GM21360 (cell line): ENCODE measurements around the gene CCSER1.
"Not testable (repeated sequence)": the region's sequence is repeated elsewhere in the genome, so short reads cannot be mapped to it uniquely, and the experiment has no call there.

ENCODE experiments used
- ATAC-seq: cut with Tn5 transposase; IDR thresholded peaks from one replicate; pipeline ENCODE4 v1.9.1; 2021; ENCODE audit warnings: mild to moderate bottlenecking, moderate library complexity; ENCODE audit not compliant: unreplicated experiment

The CCSER1 gene

DNA sequence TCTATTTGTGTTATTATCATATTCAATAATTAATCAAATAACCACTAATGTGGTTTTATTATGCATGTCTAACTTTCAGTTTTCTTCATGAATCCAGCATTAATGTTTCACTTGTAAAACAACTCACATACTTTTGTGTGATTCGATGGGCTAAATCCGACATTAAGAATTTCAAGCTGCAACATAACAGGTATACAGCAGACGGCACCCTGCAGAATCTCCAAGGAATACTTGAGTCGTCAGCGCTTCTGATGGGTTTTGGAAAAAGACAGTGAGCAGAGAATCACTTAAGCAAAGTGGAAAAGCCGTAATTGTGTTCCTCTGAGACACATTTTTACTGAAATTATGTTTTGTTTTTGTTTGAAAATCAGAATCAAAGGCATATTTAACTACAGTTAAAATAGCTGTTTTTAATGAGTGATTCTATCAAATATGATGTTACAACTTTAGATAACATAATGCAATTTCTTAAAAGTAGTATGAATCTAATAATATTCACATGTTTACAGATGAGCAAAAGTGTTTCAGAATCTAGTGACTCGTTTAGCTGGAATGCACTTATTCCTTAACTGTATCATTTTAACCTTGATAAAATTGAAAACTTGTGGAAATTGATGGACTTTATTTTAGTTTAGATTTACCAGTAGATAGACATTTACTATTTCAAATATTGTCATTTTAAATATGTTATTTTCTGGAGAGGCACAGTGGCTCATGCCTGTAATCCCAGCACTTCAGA, 514.8 kb downstream of the CCSER1 start:
- ATAC-seq: no peak

DNA sequence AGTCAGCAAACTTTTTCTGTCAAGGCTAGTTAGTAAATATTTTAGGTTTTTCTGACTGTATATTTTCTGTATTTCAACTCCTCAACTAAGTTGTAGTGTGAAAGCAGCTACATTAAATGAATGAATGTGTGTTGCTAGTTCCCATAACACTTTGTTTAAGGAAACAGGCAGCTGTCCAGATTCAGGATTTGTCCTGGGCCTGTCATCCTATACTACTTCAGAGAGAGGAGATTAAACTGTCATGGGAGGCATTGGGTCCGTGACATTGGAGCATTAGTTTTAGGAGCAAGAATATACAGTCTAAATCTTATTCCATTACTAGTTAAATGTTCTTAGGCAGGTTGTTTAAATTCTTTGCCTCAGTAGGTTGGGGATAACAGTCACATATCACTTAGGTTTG, 516.0 kb downstream of the CCSER1 start:
- no peak for ATAC-seq

DNA sequence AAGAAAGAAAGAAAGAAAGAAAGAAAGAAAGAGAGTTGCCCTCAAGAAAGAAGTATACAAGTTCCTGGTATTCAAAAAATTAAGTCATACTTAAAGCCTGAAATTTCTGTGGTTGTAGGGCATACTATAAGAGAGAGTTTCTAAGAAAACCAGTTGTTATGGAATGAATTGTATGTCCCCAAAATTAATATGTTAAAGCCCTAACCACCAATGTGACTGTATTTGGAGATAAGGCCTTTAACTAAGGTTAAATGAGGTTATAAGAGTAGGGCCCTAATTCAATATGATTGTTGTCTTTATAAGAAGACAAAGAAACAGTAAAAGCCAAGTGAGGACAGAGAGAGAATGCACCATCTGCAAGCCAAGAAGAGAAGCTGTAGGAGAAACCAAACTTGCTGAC, 521.1 kb downstream of the CCSER1 start:
- ATAC-seq: no peak

DNA sequence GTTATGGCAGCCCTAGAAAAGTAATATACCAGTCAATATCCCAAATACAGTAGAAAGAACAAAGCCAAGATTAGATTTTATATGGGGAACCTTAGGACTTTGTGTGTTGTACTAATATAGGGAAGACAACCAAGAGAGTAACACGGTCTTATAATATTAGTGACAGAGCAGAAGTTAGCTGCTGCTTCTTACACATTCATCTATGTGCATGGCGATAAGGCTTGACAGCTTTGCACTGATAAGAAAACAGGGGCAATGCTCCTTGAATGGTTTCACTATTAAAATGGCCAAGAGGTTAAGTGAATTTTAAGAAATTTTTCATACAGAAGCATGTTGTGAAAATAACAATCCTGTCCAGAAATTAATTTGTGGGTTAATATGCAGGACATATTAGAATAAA, 521.6 kb downstream of the CCSER1 start:
- no peak for ATAC-seq

DNA sequence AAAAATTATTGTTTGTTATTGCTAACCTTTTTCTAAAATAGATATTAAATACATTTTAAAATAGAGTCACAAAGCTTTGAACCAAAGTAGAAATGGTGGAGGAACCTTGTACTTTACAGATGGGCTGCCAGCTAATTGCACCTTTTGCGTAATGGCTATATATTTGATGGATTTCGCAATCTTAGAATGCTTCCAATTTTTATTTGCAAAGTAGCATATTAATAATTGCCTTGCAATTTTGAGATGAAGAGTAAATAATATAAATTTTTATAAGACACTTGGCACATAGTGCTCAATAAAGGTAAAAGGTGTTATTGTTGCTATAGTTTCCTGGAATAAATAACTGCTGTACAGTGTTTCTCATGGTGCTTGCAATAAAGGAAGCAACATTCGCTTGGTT, 533.5 kb downstream of the CCSER1 start:
- no peak for ATAC-seq

DNA sequence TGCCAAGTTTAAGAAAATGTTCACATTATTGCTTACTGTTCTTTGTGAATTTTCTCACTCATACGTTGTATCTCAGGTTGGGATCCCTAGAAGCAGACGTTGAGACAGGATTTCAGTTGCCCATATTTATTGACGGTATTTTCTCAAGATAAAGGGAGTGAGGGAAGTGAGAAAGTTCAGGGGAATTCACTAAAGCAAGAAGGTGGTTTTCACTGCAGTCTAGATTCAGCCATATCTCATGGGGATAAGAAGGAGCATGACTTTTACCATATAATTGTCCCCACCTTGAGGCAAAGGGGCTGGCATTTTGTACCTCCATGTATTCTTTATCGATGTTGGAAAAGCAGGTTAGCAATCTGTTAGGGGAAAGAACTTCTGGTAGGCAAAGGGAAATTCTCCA, 543.0 kb downstream of the CCSER1 start:
- no peak for ATAC-seq

DNA sequence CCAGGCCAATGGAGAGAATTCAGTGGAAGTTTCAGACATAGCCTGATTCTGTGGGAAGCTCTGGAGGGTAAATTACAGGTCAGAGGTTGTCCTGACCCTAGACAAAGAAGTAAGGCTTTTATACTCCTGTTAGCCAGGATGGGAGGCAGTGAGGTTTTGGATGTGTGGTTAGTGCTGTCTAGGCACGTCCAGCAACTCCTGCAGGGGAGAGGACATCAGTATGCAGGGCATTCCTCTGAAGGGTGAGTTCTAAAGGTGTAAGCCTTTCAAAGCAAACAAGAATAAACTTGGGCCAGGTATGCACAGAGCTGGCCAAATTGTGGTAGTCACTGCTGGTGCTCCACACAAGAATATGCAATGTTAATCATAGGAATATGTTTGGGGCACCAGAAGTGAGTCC, 562.5 kb downstream of the CCSER1 start:
- ATAC-seq: no peak

DNA sequence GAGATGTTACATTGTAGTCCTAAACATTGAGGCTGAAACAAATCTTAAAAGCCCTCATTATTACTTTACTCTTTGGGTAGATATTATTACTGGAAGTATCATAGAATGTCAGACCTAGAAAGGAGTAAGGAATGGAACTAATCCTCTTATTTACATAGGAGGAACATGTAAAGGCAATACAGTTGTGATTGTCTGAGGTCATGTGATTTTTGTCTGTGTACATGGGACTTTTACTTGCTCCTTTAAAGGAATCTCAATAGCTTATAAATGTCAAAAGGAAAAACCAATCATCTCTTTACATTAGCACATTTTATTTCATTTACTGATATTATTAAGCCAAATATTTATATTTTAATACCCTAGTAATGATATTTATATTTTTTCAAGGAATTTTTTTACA, 568.2 kb downstream of the CCSER1 start:
- no peak for ATAC-seq

DNA sequence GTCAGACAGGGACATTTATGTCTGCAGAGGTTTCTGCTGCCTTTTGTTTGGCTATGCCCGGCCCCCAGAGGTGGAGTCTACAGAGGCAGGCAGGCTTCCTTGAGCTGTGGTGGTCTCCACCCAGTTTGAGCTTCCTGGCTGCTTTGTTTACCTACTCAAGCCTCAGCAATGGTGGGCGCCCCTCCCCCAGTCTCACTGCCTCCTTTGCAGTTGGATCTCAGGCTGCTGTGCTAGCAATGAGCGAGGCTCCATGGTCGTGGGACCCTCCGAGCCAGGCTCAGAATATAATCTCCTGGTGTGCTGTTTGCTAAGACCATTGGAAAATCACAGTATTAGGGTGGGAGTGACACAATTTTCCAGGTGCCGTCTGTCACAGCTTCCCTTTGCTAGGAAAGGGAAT, 578.3 kb downstream of the CCSER1 start:
- not testable (repeated sequence) for ATAC-seq

DNA sequence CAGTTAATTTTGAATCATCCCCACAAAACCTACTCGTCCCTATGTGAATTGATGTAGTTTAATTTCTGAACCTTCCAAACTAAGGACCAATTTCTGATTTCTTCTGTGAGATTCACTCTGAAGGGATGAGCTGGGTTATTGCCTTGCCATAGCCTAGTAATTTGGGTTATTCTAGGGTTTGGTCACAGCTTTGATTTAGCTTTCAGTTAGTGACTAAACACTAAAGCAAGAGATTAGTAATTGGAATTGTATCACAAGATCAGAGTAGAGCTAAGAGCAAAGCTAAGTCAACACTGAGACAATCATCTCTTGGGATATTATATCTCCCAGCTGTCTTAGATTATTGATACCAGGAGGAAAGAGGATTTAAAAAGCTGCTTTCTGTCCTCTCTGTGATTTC, 588.0 kb downstream of the CCSER1 start:
- ATAC-seq: no peak

DNA sequence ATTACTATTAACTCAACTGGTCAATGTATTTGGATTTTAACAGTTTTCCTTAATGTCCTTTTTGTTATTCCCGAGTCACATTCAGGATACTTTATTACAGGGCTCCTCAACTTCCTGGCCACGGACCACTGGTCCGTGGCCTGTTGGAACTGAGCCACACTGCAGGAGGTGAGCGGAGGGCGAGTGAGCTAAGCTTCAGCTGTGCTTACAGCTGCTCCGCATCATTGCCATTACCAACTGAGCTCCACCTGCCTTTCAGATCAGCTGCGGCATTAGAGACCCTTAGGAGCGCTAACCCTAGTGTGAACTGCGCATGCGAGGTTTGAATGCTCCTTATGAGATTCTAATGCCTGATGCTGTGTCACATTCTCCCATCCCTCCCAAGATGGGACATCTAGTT, 591.7 kb downstream of the CCSER1 start:
- ATAC-seq: no peak

DNA sequence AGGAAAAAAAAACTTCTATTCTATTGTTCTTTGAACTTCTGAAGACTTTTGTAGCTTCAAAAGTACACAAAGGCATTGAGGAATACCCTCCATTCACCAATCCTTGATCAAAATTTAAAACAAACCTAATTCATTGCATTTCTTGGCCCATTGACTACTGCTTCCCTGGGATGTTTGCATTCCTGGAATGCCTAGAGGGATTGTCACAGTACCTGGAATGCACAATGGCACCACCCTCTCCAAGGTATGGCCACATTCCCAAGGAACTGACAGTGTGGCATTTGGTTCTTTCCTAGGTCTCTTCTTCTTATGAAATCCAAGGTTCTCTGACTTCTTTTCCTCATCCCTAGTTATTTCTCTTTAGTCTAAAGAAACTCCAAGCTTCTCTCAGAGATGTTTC, 600.7 kb downstream of the CCSER1 start:
- ATAC-seq: no peak

DNA sequence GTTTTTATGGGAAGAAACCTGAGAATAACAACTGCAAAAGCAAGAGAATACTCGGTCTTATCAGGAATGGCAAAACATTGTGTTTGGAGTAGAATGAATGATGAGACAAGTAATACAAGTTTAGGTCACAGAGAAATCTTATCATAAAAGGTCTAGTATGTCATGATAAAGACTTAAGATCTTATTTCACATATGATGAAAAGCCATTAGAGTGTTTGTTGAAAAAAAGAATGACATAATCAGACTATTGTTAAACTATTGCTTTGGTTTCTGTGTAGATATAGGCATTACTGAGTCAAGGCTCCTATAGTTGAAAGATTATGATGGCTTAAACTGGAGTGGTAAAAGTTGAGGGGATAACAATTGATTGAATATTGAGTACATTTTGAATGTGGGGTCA, 603.6 kb downstream of the CCSER1 start:
- ATAC-seq: no peak

DNA sequence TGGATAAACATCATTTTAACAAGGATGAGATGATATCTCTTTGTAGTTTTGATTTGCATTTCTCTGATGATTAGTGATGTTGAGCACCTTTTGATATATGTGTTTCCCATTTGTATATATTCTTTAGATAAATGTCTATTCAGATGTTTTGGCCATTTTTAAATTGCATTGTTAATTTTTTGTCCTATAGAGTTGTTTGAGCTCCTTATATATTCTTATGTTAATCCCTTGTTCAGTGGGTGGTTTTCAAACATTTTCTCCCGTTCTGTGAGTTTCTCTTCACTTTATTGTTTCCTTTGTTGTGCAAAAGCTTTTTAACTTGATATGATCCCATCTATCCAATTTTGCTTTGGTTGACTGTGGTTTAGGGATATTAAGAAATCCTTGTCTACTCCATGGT, 606.0 kb downstream of the CCSER1 start:
- ATAC-seq: no peak

DNA sequence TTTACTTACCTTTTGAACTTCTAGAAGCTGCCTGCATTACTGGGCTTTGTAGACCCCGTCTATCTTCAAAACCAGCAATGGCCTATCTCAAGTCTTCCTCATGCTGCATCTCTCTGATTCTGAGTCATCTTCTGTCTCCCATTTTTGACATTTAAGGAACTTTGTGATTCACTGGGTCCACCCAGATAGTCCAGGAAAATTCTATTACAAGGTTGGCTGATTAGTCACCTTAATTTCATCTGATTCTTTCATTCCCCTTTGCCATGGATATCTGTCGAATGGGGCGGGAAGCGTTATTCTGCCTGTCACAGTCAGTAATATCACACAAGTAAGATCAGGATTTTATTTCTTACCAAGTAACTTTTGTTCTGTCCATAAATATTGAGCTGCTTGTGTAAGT, 618.0 kb downstream of the CCSER1 start:
- no peak for ATAC-seq

DNA sequence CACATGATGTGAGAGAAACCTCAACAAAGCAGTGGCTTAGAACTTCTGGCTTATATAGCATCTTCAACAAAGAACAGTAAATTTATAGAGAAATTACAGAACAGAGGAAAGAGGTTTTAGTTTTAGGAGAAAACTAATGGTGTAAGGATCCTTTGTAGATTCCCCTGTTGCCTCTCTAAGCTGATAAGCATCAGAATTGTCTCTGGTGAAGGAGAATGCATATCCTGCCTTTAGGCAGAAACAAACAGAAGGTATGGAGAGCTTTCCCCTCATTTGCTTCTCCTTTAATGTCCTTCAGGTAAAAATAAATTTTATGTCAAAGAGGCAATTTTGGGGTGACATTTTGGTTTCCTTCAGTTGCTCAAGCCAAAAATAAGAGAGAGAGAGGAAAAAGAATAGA, 625.9 kb downstream of the CCSER1 start:
- no peak for ATAC-seq

DNA sequence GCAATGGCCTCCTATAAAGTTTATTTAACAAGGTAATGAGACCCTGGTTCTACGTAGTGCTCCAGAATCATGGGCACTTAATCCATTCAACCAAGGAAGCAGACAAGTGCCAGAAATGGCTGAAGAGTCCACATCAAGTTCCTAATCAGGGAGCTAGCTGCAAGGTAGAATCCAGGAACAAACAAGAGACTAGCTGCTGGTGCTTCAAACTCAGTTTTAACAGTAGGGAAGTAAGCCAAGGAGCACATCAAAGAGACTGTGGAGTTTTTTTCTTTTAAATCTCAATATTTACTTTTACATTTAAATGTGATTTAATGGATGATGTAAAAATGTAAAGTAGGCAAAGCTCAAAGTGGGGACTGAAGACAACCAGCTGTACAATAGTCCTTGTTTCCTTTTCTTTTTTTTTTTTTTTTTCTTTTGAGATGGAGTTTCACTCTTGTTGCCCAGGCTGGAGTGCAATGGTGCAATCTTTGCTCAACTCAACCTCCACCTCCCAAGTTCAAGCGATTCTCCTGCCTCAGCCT, 630.4 kb downstream of the CCSER1 start:
- no peak for ATAC-seq

DNA sequence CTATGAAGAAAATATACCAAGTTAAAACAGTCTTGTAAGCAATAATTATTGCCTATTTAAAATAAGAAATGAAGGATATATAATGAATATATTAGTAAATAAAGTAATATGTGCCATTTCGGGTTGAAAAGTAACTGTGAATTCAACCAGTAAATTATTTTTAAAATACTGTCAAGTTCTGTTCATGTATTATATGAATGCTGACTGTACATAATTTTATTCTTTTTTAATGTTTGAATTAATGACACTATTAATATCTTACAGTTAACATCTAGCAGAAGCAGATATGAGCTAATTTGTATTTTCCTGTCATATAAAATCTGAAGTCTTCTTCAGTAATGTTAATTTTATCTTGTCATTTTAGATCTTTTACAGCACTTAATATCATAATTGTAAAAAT, 632.9 kb downstream of the CCSER1 start:
- ATAC-seq: no peak

DNA sequence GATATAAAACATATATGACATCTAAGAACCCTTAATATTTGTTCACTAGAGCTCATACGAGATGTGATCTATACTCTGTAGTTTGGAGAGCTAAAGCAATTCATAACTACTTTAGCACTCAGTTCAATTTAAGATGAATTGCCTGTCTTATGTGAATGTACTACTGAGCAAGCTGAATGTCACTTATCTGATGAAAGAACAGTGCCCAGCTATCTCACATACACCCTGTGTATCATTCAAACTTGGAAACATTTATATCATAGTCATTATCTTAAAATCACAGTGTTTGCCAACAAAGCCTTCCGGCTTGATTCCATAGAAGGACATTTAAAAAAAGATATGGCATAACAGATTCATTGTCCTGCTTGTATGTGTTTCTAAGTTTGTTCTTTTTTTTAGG, 639.6 kb downstream of the CCSER1 start:
- no peak for ATAC-seq

DNA sequence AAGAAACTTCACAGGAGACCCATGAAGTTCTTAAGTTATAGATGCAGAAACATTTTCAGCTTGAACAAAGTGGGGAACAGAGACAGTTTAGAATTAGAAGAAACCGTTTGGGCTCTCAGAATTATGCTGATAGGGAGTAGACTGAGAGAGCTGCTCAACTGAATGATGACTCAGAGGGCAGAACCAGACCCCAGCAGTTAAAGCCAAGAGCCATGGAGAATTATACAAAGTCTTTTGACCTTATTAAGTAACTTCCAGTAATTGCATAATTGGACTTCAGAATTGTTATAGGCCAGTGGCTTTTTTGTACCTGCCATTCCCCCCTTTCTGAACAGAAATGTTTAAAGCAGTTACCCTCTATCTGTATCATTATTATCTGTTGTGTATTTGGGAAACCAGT, 642.1 kb downstream of the CCSER1 start:
- no peak for ATAC-seq

DNA sequence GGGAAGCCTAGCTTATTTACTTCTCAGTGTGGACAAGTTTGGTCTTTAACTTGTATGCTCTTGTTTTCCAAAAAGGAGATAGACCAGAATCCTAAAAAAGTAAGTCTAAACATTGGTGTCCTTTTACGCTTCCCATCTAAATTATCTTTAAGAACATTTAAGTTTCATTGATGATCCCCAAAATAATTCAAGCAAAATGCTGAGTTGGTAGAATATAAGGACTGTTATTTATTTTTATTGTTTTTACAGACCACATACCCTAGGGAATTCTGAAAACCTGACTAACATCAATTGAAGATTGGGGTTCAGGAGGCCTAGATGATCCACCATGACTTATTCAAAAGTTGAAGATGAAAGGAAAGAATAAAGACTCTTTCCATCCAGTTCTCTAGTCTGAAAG, 653.0 kb downstream of the CCSER1 start:
- no peak for ATAC-seq

DNA sequence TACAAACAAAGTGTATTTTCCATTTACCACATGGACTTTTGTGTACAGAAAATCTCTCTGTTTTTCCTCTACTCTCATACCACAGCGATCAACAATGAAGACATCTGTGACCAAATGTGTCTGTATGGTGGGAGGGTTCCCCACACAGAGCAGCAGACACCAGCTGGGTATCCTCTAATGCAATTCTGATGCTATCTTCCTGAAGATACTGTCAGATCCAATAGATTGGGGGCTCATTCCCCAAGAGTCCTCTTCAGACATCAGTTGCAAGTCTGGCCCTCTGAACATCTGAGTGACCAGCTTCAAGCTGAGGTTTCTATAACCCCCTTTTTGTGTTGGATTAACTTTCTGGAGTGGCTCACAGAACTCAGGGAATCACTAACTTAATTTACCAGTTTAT, 659.4 kb downstream of the CCSER1 start:
- ATAC-seq: no peak

DNA sequence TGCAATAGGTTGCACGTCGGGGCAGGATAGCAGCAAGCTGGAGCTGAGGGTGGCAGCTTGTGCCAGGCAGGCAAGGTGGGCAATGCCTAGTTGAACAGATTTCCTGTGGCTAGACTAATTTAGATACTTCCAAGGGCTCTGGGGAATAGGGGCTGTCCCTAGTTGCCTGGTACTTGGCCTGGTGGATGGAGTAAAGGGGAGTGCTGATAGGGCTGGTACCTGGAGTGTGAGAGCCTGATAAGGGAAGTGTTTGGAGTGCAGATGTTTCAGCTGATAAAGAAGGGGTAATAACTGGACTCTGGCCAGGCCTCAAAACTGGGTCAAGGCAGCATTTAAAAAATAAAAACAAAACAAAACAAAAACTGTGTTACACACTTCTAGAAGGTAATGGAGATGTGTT, 665.5 kb downstream of the CCSER1 start:
- ATAC-seq: no peak
